RWPE2 (cell line): Measurements from ENCODE around the gene SPAG16.

Source experiments
- ATAC-seq: fragments of 200-7000 bp; cut with Tn5 transposase; 3 replicates; pipeline ENCODE4 v1.9.1; 2021; ENCODE audit warnings: low read depth
- DNase-seq: peaks from one replicate; pipeline ENCODE4 v3.0.0-alpha.2; 2020; ENCODE audit warnings: low spot score
- H3K27ac ChIP-seq: fragments of 450-650 bp; 2 replicates; pipeline ENCODE4 v1.5.1; 2017; ENCODE audit warnings: mild to moderate bottlenecking; ENCODE audit not compliant: poor library complexity, severe bottlenecking
- H3K27me3 ChIP-seq: fragments of 250-450 bp; sonication (Bioruptor Pico); 2 replicates; pipeline ENCODE4 v1.5.1; 2021; ENCODE audit warnings: mild to moderate bottlenecking, moderate library complexity; ENCODE audit not compliant: insufficient read depth, poor library complexity, severe bottlenecking
- H3K36me3 ChIP-seq: fragments of 250-450 bp; sonication (Bioruptor Pico); 2 replicates; pipeline ENCODE4 v1.5.1; 2020; ENCODE audit warnings: low read depth, mild to moderate bottlenecking, moderate library complexity
- H3K4me1 ChIP-seq: fragments of 250-450 bp; sonication (Bioruptor Pico); 2 replicates; pipeline ENCODE4 v1.5.1; 2021; ENCODE audit warnings: mild to moderate bottlenecking, moderate library complexity; ENCODE audit not compliant: insufficient read depth, poor library complexity, severe bottlenecking
- H3K4me3 ChIP-seq: fragments of 250-450 bp; sonication (Bioruptor Pico); 2 replicates; pipeline ENCODE4 v1.5.1; 2021; ENCODE audit warnings: mild to moderate bottlenecking, moderate library complexity; ENCODE audit not compliant: severe bottlenecking
- H3K9me3 ChIP-seq: fragments of 250-450 bp; sonication (Bioruptor Pico); 2 replicates; pipeline ENCODE4 v1.5.1; 2021; ENCODE audit warnings: mild to moderate bottlenecking, moderate library complexity; ENCODE audit not compliant: severe bottlenecking
- TF ChIP-seq, protein P1 (sequence below): fragments of 450-650 bp; IDR thresholded peaks from one replicate; pipeline ENCODE4 v1.5.1; 2017; ENCODE audit warnings: mild to moderate bottlenecking, moderate library complexity; ENCODE audit not compliant: poor library complexity, severe bottlenecking

The SPAG16 gene

DNA sequence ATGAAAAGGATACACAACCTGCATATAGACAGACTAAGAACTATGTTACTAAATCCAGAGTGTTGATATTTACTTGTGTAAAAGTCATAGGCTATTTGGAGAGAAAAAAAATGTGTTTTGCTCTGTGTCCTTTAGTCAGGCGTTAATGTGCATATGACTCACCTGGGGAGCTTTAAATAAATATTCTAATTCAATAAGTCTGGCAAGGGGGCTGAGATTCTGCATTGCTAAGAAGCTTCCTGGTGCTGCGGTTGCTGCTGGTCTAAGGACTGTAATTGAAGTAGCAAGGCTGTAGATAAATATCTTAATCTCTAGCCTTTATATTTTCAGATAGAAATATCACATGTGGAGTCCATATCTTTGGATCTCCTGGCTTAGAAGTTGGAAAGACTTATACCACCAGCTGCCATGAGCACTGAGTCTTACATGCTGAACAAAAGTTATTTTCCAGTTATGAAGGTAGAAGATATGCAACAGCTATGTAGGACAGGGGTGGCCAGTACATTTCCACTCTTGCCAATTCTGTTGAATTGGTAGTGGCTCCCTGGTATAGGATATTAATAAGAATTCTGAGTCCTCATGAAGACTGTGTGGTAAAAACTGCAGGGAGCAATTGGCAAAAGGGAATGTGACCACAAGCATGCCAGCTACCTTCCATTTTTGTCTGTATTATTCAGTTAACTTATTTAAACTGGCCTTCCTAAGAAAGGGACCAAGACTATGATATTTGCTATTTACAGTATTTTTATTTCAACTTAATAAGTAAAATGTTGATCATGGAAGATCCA lies 4.8 kb downstream of the SPAG16 start:
- Histone ChIP-seq H3K4me3 (no peak overlapping the region), H3K27me3 (no peaks in the 10 kb centered on the region), H3K9me3 (no peaks in the 10 kb centered on the region), H3K4me1 (peaks cover 9% of the 10 kb centered on the region), H3K27ac (no peak overlapping the region), H3K36me3 (no peaks in the 10 kb centered on the region; the same call in 1 of the 2 replicates)
- ATAC-seq (no peak), DNase-seq (no peak)
- TF ChIP-seq, protein P1, sequence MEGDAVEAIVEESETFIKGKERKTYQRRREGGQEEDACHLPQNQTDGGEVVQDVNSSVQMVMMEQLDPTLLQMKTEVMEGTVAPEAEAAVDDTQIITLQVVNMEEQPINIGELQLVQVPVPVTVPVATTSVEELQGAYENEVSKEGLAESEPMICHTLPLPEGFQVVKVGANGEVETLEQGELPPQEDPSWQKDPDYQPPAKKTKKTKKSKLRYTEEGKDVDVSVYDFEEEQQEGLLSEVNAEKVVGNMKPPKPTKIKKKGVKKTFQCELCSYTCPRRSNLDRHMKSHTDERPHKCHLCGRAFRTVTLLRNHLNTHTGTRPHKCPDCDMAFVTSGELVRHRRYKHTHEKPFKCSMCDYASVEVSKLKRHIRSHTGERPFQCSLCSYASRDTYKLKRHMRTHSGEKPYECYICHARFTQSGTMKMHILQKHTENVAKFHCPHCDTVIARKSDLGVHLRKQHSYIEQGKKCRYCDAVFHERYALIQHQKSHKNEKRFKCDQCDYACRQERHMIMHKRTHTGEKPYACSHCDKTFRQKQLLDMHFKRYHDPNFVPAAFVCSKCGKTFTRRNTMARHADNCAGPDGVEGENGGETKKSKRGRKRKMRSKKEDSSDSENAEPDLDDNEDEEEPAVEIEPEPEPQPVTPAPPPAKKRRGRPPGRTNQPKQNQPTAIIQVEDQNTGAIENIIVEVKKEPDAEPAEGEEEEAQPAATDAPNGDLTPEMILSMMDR, result no peak

DNA sequence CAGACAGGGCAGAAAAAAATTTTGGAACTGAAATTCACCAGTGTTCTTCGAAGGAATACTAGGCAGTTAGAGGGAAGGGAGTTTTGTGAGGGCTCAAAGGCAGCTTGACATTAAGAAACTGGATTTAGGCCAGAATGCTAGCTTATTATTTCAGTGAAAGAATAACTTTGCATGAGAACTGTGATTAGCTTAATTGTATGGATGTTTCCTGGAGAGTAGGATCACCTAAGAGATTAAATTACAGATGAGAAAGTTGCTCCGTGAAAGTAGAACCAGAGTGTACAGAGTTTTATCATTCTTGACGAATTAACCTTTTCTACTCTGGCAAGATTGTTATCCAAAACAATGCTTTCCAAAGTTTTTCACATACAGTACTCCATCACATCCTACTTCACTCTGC lies 6.2 kb downstream of the SPAG16 start:
- TF ChIP-seq, protein P1, result no peak
- no peaks in the 10 kb centered on the region for H3K9me3 ChIP-seq
- ATAC-seq, result no peak
- no peak overlapping the region for H3K27ac ChIP-seq
- DNase-seq, result no peak
- H3K4me1 ChIP-seq, result peaks cover 3% of the 10 kb centered on the region
- peaks cover under 1% of the 10 kb centered on the region for H3K36me3 ChIP-seq
- no peak overlapping the region for H3K4me3 ChIP-seq
- no peaks in the 10 kb centered on the region for H3K27me3 ChIP-seq

DNA sequence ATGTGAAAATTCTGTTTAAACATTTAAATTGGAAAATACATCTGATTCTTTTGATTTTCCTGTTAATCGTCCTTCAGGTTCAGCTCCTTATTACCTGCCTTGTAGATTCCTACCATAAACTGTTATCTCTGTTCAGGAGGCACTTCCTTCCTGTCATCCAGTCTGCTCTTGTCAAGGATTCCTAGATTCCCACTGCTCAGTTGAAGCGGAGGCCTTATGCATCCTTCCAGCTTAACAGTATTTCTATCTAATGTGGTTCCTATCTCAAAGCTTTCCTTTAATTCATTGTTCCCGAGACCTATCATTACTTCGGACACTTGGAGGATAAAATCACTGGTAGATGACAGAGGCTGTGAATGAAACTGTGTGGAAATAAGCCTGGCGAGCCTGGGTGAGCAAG lies 12.0 kb downstream of the SPAG16 start:
- peaks cover 41% of the 10 kb centered on the region for H3K36me3 ChIP-seq
- ATAC-seq (no peak), DNase-seq (no peak)
- no peak overlapping the region for H3K27ac ChIP-seq
- H3K27me3 ChIP-seq, result no peaks in the 10 kb centered on the region
- no peak overlapping the region for H3K4me3 ChIP-seq
- TF ChIP-seq, protein P1, result no peak
- H3K9me3 ChIP-seq, result no peaks in the 10 kb centered on the region
- no peaks in the 10 kb centered on the region for H3K4me1 ChIP-seq

DNA sequence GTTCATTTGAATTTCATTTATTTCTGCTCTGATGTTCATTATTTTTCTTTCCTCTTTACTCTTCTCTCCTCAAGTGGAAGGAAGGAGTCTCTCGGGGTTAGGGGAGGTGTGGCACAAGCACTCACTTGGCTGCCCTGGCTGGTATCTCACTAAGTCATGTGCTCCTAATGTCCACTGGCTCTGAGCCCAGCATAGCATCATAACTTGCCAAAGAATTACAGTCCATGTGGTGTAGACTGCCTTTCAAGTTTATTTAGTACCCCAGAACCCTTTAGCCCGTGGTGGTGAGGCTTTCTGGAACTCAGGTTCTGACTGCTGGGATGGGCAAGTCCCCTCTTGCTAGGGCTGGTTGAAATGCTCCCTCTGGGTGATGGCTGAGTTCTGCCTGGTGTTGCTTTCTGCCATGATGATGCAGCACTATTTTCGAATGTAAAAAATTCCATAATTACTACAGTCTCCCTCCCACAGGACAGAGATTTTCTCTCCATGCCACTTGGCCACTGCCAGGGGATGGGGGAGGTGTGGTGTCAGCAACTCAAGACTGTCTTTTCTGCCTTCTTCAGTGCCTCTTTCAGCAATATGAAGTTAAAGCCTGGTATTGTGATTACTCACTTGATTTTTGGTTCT lies 22.2 kb downstream of the SPAG16 start:
- Histone ChIP-seq H3K4me1 (no peaks in the 10 kb centered on the region), H3K4me3 (no peak overlapping the region), H3K27me3 (no peaks in the 10 kb centered on the region), H3K27ac (no peak overlapping the region), H3K36me3 (peaks cover 41% of the 10 kb centered on the region), H3K9me3 (peaks cover 4% of the 10 kb centered on the region)
- no peak for ATAC-seq
- no peak for DNase-seq
- TF ChIP-seq, protein P1, result no peak
